Neural cell (in vitro differentiated cells): ENCODE data around the gene ENTPD2. TPM values are rescaled to one million over a fixed set of nuclear protein-coding genes. Genes with fewer than 3 reads are reported as not detected.

Source experiments
- H2AFZ ChIP-seq: fragments of 200-600, 300-800 bp; sonication (generic), shearing (Covaris generic); 2 replicates; pipeline ENCODE4 v1.6.0; 2014; ENCODE audit warnings: low read depth, mild to moderate bottlenecking, antibody characterized with exemption, low read length, moderate library complexity
- H3F3A ChIP-seq: fragments of 200-600 bp; shearing (Covaris generic); 2 replicates; pipeline ENCODE4 v1.6.1; 2016; ENCODE audit warnings: mild to moderate bottlenecking, moderate library complexity, mixed read lengths, antibody characterized with exemption, low read length; ENCODE audit not compliant: insufficient read depth, poor library complexity, severe bottlenecking
- H3K27ac ChIP-seq: fragments of 200-600, 300-800 bp; sonication (generic), shearing (Covaris generic); 2 replicates; pipeline ENCODE4 v1.5.1; 2014; ENCODE audit warnings: mild to moderate bottlenecking, low read length, moderate library complexity
- H3K27me3 ChIP-seq: fragments of 300-800, 200-600 bp; sonication (generic), shearing (Covaris generic); 2 replicates; pipeline ENCODE4 v1.6.0; 2014; ENCODE audit warnings: mild to moderate bottlenecking, low read depth, low read length, moderate library complexity; ENCODE audit not compliant: insufficient read depth
- H3K36me3 ChIP-seq: fragments of 300-800, 200-600 bp; sonication (generic), shearing (Covaris generic); 2 replicates; pipeline ENCODE4 v1.5.1; 2014; ENCODE audit warnings: mild to moderate bottlenecking, antibody characterized with exemption, low read length, moderate library complexity; ENCODE audit not compliant: insufficient read depth
- H3K4me2 ChIP-seq: fragments of 300-800, 200-600 bp; sonication (generic), shearing (Covaris generic); 2 replicates; pipeline ENCODE4 v1.6.0; 2014; ENCODE audit warnings: mild to moderate bottlenecking, low read length
- H3K4me3 ChIP-seq: fragments of 300-800, 200-600 bp; sonication (generic), shearing (Covaris generic); 2 replicates; pipeline ENCODE4 v1.5.1; 2014; ENCODE audit warnings: mild to moderate bottlenecking, low read length, moderate library complexity
- H3K79me2 ChIP-seq: fragments of 200-600 bp; shearing (Covaris generic); replicated peaks from 2 replicates; pipeline ENCODE4 v1.6.0; 2014; ENCODE audit warnings: mild to moderate bottlenecking, low read length, moderate library complexity; ENCODE audit not compliant: insufficient read depth
- H3K9ac ChIP-seq: fragments of 300-800, 200-600 bp; sonication (generic), shearing (Covaris generic); 2 replicates; pipeline ENCODE4 v1.6.1; 2016; ENCODE audit warnings: mild to moderate bottlenecking, low read length, mixed read lengths
- H3K9me2 ChIP-seq: fragments of 200-600 bp; shearing (Covaris generic); 2 replicates; pipeline ENCODE4 v1.6.1; 2016; ENCODE audit warnings: mild to moderate bottlenecking, low read length, mixed read lengths; ENCODE audit not compliant: insufficient read depth
- H3K9me3 ChIP-seq: fragments of 200-600, 300-800 bp; sonication (generic), shearing (Covaris generic); 2 replicates; pipeline ENCODE4 v1.6.1; 2016; ENCODE audit warnings: mild to moderate bottlenecking, mixed run types, low read length, moderate library complexity, mixed read lengths
- H4K20me1 ChIP-seq: fragments of 200-600 bp; shearing (Covaris generic); 2 replicates; pipeline ENCODE4 v1.6.1; 2016; ENCODE audit warnings: mild to moderate bottlenecking, mixed run types; ENCODE audit not compliant: insufficient read depth
- EP300 ChIP-seq: fragments of 450-650 bp; conservative IDR thresholded peaks from 2 replicates; pipeline ENCODE4 v1.6.1; 2014; ENCODE audit warnings: antibody characterized with exemption, mild to moderate bottlenecking, moderate library complexity; ENCODE audit not compliant: poor library complexity, severe bottlenecking
- EZH2 ChIP-seq: fragments of 200-600, 300-800 bp; shearing (Covaris generic), sonication (generic); IDR thresholded peaks from 2 replicates; pipeline ENCODE4 v1.6.1; 2014; ENCODE audit warnings: antibody characterized with exemption, low read length, borderline replicate concordance, mild to moderate bottlenecking; ENCODE audit not compliant: insufficient read depth, poor library complexity, severe bottlenecking
- MXI1 ChIP-seq: fragments of 450-650 bp; conservative IDR thresholded peaks from 2 replicates; pipeline ENCODE4 v1.6.1; 2014; ENCODE audit warnings: antibody characterized with exemption, mild to moderate bottlenecking; ENCODE audit not compliant: poor library complexity, severe bottlenecking
- POLR2AphosphoS5 ChIP-seq: IDR thresholded peaks from 2 replicates; pipeline ENCODE4 v1.6.1; 2012
- RAD21 ChIP-seq: fragments of 450-650 bp; conservative IDR thresholded peaks from 2 replicates; pipeline ENCODE4 v1.6.1; 2014; ENCODE audit warnings: antibody characterized with exemption, mild to moderate bottlenecking, moderate library complexity
- SMC3 ChIP-seq: fragments of 450-650 bp; conservative IDR thresholded peaks from 2 replicates; pipeline ENCODE4 v1.6.1; 2014; ENCODE audit warnings: antibody characterized with exemption, mild to moderate bottlenecking, moderate library complexity; ENCODE audit not compliant: poor library complexity
- TAF1 ChIP-seq: IDR thresholded peaks from 2 replicates; pipeline ENCODE4 v1.6.1; 2012; ENCODE audit warnings: low read depth
- polyA minus RNA-seq: library from RNA; depleted of rRNA, polyadenylated mRNA; stranded (reverse); fragments of >200 nt; gene quantifications from 2 replicates; pipeline ENCODE4 v1.2.3, GENCODE V29; 2014
- polyA plus RNA-seq: library from polyadenylated mRNA; depleted of rRNA; stranded (reverse); fragments of >200 nt; gene quantifications from 2 replicates; pipeline ENCODE4 v1.2.3, GENCODE V29; 2014
- TF ChIP-seq, protein P1 (sequence below): IDR thresholded peaks from 2 replicates; pipeline ENCODE4 v1.6.1; 2012; ENCODE audit warnings: borderline replicate concordance
- TF ChIP-seq, protein P2 (sequence below): fragments of 450-650 bp; IDR thresholded peaks from 2 replicates; pipeline ENCODE4 v1.5.1; 2014; ENCODE audit warnings: antibody characterized with exemption, mild to moderate bottlenecking, moderate library complexity; ENCODE audit not compliant: poor library complexity, severe bottlenecking

Gene ENTPD2
- polyA plus RNA-seq (not detected in 2 replicates), polyA minus RNA-seq (not detected in 2 replicates)

DNA sequence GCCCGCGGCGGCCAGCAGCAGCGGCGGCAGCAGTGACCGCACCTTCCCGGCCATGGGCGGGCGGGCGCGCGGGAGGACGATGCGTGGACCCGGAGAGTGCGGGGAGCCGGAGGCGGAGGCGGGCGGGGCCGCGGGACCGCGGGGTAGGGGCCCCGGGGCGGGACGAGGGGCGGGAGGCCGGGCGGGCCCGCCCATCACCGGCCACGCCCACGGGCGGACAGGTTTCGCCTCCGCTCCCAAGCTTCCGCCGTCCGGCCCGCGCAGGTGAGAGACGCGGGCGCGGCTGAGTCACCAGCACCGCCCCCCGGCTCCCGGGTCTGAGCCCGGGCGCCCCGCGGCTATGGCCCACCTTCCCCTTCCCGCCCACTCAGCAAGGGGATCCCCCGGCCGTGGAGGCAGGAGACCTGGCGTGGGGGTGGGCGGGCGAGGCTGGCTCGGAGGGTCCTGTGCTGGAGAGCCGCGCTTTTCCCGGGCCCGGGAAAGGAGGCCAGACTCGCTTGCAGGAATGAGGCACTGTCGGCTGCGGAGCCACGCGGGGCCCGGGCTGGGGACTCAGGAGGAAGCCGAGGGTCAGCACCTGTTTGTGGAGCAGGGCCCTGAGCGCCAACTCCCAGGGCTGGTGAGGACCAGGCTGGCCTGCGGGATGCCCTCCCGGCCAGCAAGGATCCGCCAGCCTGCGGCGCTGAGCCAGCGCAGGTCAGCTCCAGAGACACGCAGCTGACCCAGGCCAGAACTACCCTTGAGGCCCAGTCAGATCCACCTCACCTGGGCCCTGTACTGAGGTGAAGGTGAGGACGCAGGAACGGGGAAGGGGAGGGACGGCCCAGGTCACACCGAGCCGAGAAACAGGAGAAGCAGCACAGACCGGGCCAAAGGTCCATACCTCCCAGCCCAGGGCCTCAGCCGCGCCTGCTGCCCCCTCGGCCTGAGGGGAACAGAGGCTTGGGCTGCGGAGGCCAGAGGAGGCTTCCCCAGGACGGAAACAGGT is at the start of gene ENTPD2:
Gene ENTPD2, minus strand, starts transcription at position 118 of the 988 bp plus-strand sequence. Its CDS starts 64 bp downstream, at position 54.
- H3K9me2 ChIP-seq: no peaks in the 10 kb centered on the region
- no peaks in the 10 kb centered on the region for H3K36me3 ChIP-seq
- H3K9me3 ChIP-seq: no peaks in the 10 kb centered on the region
- TF ChIP-seq EZH2 (no peak), TAF1 (no peak), POLR2AphosphoS5 (no peak), EP300 (no peak), MXI1 (no peak), SMC3 (no peak), RAD21 (no peak)
- TF ChIP-seq, protein P1, sequence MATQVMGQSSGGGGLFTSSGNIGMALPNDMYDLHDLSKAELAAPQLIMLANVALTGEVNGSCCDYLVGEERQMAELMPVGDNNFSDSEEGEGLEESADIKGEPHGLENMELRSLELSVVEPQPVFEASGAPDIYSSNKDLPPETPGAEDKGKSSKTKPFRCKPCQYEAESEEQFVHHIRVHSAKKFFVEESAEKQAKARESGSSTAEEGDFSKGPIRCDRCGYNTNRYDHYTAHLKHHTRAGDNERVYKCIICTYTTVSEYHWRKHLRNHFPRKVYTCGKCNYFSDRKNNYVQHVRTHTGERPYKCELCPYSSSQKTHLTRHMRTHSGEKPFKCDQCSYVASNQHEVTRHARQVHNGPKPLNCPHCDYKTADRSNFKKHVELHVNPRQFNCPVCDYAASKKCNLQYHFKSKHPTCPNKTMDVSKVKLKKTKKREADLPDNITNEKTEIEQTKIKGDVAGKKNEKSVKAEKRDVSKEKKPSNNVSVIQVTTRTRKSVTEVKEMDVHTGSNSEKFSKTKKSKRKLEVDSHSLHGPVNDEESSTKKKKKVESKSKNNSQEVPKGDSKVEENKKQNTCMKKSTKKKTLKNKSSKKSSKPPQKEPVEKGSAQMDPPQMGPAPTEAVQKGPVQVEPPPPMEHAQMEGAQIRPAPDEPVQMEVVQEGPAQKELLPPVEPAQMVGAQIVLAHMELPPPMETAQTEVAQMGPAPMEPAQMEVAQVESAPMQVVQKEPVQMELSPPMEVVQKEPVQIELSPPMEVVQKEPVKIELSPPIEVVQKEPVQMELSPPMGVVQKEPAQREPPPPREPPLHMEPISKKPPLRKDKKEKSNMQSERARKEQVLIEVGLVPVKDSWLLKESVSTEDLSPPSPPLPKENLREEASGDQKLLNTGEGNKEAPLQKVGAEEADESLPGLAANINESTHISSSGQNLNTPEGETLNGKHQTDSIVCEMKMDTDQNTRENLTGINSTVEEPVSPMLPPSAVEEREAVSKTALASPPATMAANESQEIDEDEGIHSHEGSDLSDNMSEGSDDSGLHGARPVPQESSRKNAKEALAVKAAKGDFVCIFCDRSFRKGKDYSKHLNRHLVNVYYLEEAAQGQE: no peak
- TF ChIP-seq, protein P2, sequence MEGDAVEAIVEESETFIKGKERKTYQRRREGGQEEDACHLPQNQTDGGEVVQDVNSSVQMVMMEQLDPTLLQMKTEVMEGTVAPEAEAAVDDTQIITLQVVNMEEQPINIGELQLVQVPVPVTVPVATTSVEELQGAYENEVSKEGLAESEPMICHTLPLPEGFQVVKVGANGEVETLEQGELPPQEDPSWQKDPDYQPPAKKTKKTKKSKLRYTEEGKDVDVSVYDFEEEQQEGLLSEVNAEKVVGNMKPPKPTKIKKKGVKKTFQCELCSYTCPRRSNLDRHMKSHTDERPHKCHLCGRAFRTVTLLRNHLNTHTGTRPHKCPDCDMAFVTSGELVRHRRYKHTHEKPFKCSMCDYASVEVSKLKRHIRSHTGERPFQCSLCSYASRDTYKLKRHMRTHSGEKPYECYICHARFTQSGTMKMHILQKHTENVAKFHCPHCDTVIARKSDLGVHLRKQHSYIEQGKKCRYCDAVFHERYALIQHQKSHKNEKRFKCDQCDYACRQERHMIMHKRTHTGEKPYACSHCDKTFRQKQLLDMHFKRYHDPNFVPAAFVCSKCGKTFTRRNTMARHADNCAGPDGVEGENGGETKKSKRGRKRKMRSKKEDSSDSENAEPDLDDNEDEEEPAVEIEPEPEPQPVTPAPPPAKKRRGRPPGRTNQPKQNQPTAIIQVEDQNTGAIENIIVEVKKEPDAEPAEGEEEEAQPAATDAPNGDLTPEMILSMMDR: no peak
- H3K4me2 ChIP-seq: no peak within 1 kb of the TSS
- peak within 1 kb of the TSS; percentile 46 for H3K4me3 ChIP-seq
- H3K27ac ChIP-seq: no peak within 1 kb of the TSS
- no peaks in the 10 kb centered on the region for H3F3A ChIP-seq
- peaks cover 64% of the 10 kb centered on the region for H3K27me3 ChIP-seq
- no peaks in the 10 kb centered on the region for H4K20me1 ChIP-seq
- H2AFZ ChIP-seq: no peak within 1 kb of the TSS
- no peak within 1 kb of the TSS for H3K9ac ChIP-seq
- H3K79me2 ChIP-seq: no peaks in the 10 kb centered on the region

DNA sequence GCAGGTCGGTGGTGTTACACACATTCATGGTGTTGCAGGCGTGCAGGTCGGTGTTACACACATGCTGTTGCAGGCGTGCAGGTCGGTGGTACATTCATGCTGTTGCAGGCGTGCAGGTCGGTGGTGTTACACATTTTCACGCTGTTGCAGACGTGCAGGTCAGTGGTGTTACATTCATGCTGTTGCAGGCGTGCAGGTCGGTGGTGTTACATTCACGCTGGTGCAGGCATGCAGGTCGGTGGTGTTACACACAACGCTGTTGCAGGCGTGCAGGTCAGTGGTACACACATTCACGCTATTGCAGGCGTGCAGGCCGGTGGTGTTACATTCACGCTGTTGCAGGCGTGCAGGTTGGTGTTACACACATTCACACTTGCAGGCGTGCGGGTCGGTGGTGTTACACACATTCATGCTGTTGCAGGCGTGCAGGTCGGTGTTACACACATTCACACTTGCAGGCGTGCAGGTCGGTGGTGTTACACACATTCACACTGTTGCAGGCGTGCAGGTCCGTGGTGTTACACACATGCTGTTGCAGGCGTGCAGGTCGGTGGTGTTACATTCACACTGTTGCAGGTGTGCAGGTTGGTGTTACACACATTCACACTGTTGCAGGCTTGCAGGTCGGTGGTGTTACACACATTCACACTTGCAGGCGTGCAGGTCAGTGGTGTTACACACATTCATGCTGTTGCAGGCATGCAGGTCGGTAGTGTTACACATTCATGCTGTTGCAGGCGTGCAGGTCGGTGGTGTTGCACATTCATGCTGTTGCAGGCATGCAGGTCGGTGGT is 49.5 kb upstream of the ENTPD2 start:
- Histone ChIP-seq H3K9me2 (no peaks in the 10 kb centered on the region), H3K27me3 (no peaks in the 10 kb centered on the region), H3F3A (no peaks in the 10 kb centered on the region), H4K20me1 (no peaks in the 10 kb centered on the region), H3K4me3 (no peak overlapping the region), H3K36me3 (peaks cover 16% of the 10 kb centered on the region), H3K27ac (no peak overlapping the region), H2AFZ (no peak overlapping the region), H3K9ac (no peak overlapping the region), H3K79me2 (no peaks in the 10 kb centered on the region), H3K9me3 (no peaks in the 10 kb centered on the region), H3K4me2 (no peak overlapping the region)
- TF ChIP-seq TAF1 (no peak), EP300 (no peak), RAD21 (no peak), SMC3 (no peak), MXI1 (no peak), EZH2 (no peak), POLR2AphosphoS5 (no peak)
- TF ChIP-seq, protein P1: no peak
- TF ChIP-seq, protein P2: no peak
